H9 (cell line): ENCODE results near the gene ATXN7. TPM values are rescaled to one million over a fixed set of nuclear protein-coding genes. Genes with fewer than 3 reads are reported as not detected.

Source experiments
- DNase-seq: peaks from one replicate; pipeline ENCODE4 v3.0.0-alpha.2; 2017
- H2AFZ ChIP-seq: one replicate; pipeline ENCODE4 v1.6.1; 2013; ENCODE audit warnings: mild to moderate bottlenecking, low read length, control low read depth, moderate library complexity
- H2AK5ac ChIP-seq: 2 replicates; pipeline ENCODE4 v1.6.1; 2013; ENCODE audit warnings: low read length, control low read depth, mixed read lengths; ENCODE audit not compliant: insufficient read length
- H2BK120ac ChIP-seq: one replicate; pipeline ENCODE4 v1.6.1; 2013; ENCODE audit warnings: low read depth, mild to moderate bottlenecking, low read length, control low read depth, inconsistent platforms; ENCODE audit not compliant: poor library complexity, severe bottlenecking
- H2BK12ac ChIP-seq: 2 replicates; pipeline ENCODE4 v1.6.1; 2013; ENCODE audit warnings: low read length, control low read depth, mixed read lengths, low read depth; ENCODE audit not compliant: insufficient read length
- H2BK15ac ChIP-seq: 2 replicates; pipeline ENCODE4 v1.6.1; 2013; ENCODE audit warnings: low read depth, low read length, control low read depth
- H2BK20ac ChIP-seq: one replicate; pipeline ENCODE4 v1.6.1; 2013; ENCODE audit warnings: low read depth, mild to moderate bottlenecking, low read length, control low read depth, inconsistent platforms; ENCODE audit not compliant: poor library complexity, severe bottlenecking
- H2BK5ac ChIP-seq: 2 replicates; pipeline ENCODE4 v1.6.1; 2013; ENCODE audit warnings: low read length, control low read depth, mixed read lengths; ENCODE audit not compliant: insufficient read length
- H3K14ac ChIP-seq: 2 replicates; pipeline ENCODE4 v1.6.1; 2013; ENCODE audit warnings: low read length, control low read depth; ENCODE audit not compliant: insufficient read depth
- H3K18ac ChIP-seq: 2 replicates; pipeline ENCODE4 v1.6.1; 2013; ENCODE audit warnings: low read depth, mild to moderate bottlenecking, mixed read lengths, low read length, control low read depth; ENCODE audit not compliant: insufficient read length
- H3K23ac ChIP-seq: 2 replicates; pipeline ENCODE4 v1.6.1; 2013; ENCODE audit warnings: low read length, control low read depth, mixed read lengths, low read depth; ENCODE audit not compliant: insufficient read length
- H3K23me2 ChIP-seq: 2 replicates; pipeline ENCODE4 v1.6.1; 2013; ENCODE audit warnings: low read depth, mild to moderate bottlenecking, mixed read lengths, low read length, control low read depth; ENCODE audit not compliant: insufficient read length, poor library complexity, severe bottlenecking
- H3K27ac ChIP-seq: 2 replicates; pipeline ENCODE4 v1.5.1; 2013; ENCODE audit warnings: low read length, control low read depth, mixed read lengths, low read depth; ENCODE audit not compliant: insufficient read length
- H3K27me3 ChIP-seq: 2 replicates; pipeline ENCODE4 v1.6.1; 2013; ENCODE audit warnings: low read length, control low read depth, inconsistent platforms; ENCODE audit not compliant: insufficient read depth
- H3K4ac ChIP-seq: 2 replicates; pipeline ENCODE4 v1.6.1; 2013; ENCODE audit warnings: low read depth, mild to moderate bottlenecking, control low read depth, inconsistent platforms, low read length, moderate library complexity
- H3K4me1 ChIP-seq: 2 replicates; pipeline ENCODE4 v1.6.1; 2013; ENCODE audit warnings: low read length, control low read depth, inconsistent platforms; ENCODE audit not compliant: insufficient read depth
- H3K4me2 ChIP-seq: 2 replicates; pipeline ENCODE4 v1.6.1; 2013; ENCODE audit warnings: low read length, control low read depth, mixed read lengths; ENCODE audit not compliant: insufficient read length, insufficient read depth
- H3K56ac ChIP-seq: 2 replicates; pipeline ENCODE4 v1.6.1; 2013; ENCODE audit warnings: low read depth, mild to moderate bottlenecking, mixed read lengths, low read length, control low read depth; ENCODE audit not compliant: insufficient read length
- H3K79me1 ChIP-seq: 2 replicates; pipeline ENCODE4 v1.6.1; 2013; ENCODE audit warnings: low read depth, mild to moderate bottlenecking, moderate library complexity, low read length, control low read depth, inconsistent platforms; ENCODE audit not compliant: insufficient read depth, poor library complexity, severe bottlenecking
- H3K79me2 ChIP-seq: 2 replicates; pipeline ENCODE4 v1.6.1; 2013; ENCODE audit warnings: low read length, control low read depth, inconsistent platforms; ENCODE audit not compliant: insufficient read depth
- H3K9ac ChIP-seq: 2 replicates; pipeline ENCODE4 v1.6.1; 2013; ENCODE audit warnings: low read length, control low read depth, mixed read lengths; ENCODE audit not compliant: insufficient read length; ENCODE audit errors: extremely low read depth
- H3K9me3 ChIP-seq: one replicate; pipeline ENCODE4 v1.6.1; 2013; ENCODE audit warnings: low read depth, low read length, inconsistent platforms; ENCODE audit not compliant: control insufficient read depth
- H3T11ph ChIP-seq: one replicate; pipeline ENCODE4 v1.6.1; 2013; ENCODE audit warnings: mild to moderate bottlenecking, low read length, control low read depth, inconsistent platforms
- H4K20me1 ChIP-seq: one replicate; pipeline ENCODE4 v1.6.1; 2013; ENCODE audit not compliant: control insufficient read depth, insufficient read length, insufficient read depth
- H4K5ac ChIP-seq: 2 replicates; pipeline ENCODE4 v1.6.1; 2013; ENCODE audit warnings: low read depth, mild to moderate bottlenecking, mixed read lengths, low read length, control low read depth; ENCODE audit not compliant: insufficient read length
- H4K8ac ChIP-seq: replicated peaks from 2 replicates; pipeline ENCODE4 v1.6.1; 2013; ENCODE audit warnings: low read length, control low read depth, mixed read lengths, low read depth; ENCODE audit not compliant: insufficient read length
- H4K91ac ChIP-seq: 2 replicates; pipeline ENCODE4 v1.6.1; 2013; ENCODE audit warnings: low read depth, mild to moderate bottlenecking, moderate library complexity, mixed read lengths, low read length, control low read depth; ENCODE audit not compliant: insufficient read length
- H3K27ac Mint-ChIP-seq, 3 experiments: 2 replicates in 2 of 3; 3 replicates in 1 of 3; pipeline ENCODE4 v1.8.0; 2020 to 2021; ENCODE audit warnings: mixed read lengths in 3 of 3, mild to moderate bottlenecking in 1 of 3, moderate library complexity in 1 of 3
- H3K27me3 Mint-ChIP-seq: 2 replicates; pipeline ENCODE4 v1.8.0; 2021; ENCODE audit warnings: low read depth, mild to moderate bottlenecking, moderate library complexity, mixed read lengths
- H3K36me3 Mint-ChIP-seq, 3 experiments: 2 replicates in 2 of 3; 3 replicates in 1 of 3; pipeline ENCODE4 v1.8.0; 2020 to 2021; ENCODE audit warnings: low read depth in 3 of 3, mixed read lengths in 3 of 3; ENCODE audit not compliant: insufficient read depth in 1 of 3
- H3K4me1 Mint-ChIP-seq, 2 experiments: 2 replicates each; pipeline ENCODE4 v1.8.0; 2020; ENCODE audit warnings: mixed read lengths in 2 of 2
- H3K4me3 Mint-ChIP-seq, 2 experiments: 2 replicates in 1 of 2; 3 replicates in 1 of 2; pipeline ENCODE4 v1.8.0; 2020 to 2021; ENCODE audit warnings: mild to moderate bottlenecking in 2 of 2, mixed read lengths in 2 of 2, moderate library complexity in 1 of 2
- H3K9me3 Mint-ChIP-seq, 2 experiments: 2 replicates in 1 of 2; 3 replicates in 1 of 2; pipeline ENCODE4 v1.8.0; 2020; ENCODE audit warnings: mild to moderate bottlenecking in 2 of 2, mixed read lengths in 2 of 2, moderate library complexity in 1 of 2
- CTCF ChIP-seq: fragments of 200-600 bp; sonication (generic); conservative IDR thresholded peaks from 3 replicates; pipeline ENCODE4 v1.8.0; 2021; ENCODE audit warnings: antibody characterized with exemption, mild to moderate bottlenecking
- WGBS: extraction: QIAGEN DNeasy Blood & Tissue Kit; methylation state at CpG from one replicate; pipeline ENCODE4 v1.1.7; 2013; ENCODE audit warnings: missing lambda C conversion rate, low lambda C conversion rate, mixed read lengths; ENCODE audit not compliant: insufficient read length; ENCODE audit errors: extremely low coverage; 5-methylcytosine and 5-hydroxymethylcytosine counted together
- total RNA-seq: library from RNA; stranded (reverse); gene quantifications from 2 replicates; pipeline ENCODE4 v1.2.1, GENCODE V29; 2021

The ATXN7 gene
- total RNA-seq, 1 experiment from 2014 or later = 21.5 TPM

DNA sequence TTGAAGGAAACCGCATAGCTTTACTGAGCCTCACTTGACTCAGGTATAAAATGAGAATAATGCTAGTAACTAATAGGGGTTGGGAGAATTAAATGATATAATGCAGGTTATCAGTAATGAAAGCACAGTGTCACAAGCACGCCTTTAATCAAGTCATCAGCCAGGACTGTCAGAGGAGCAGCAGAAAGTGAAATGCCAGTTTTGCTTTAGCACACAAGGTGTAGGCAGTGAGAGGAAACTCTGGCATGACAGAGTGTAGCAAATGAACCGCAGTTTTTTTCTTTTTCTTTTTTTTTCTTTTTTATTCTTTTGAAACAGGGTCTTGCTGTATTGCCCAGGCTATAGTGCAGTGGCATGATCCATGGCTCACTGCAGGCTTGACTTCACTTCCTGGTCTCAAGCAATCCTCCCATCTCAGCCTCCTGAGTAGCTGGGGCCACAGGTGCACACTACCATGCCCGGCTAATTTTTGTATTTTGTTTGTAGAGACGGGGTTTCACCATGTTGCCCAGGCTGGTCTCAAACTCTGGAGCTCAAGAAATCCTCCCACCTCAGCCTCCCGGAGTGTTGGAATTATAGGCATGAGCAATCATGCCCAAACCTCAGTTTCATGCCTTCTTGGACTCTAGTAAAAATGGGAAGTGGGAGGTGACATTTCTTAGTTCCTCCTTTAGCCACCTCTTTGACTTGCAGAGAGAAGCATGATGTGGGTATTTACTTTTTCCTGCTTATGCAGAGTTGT lies 58.2 kb downstream of the ATXN7 start:
- H4K8ac ChIP-seq = no peak overlapping the region
- H2BK5ac ChIP-seq = no peak overlapping the region
- no peak overlapping the region for H2BK15ac ChIP-seq
- no peak overlapping the region for H3K9ac ChIP-seq
- no peaks in the 10 kb centered on the region for H3K9me3 ChIP-seq
- no peak overlapping the region for H3K18ac ChIP-seq
- H3K4me2 ChIP-seq = no peak overlapping the region
- no CpG with 5 or more reads among the region's 6 CpGs for WGBS
- Mint-ChIP-seq H3K9me3 (peaks cover 17 to 18% of the 10 kb centered on the region in 2 experiments), H3K4me1 (peaks cover 0 to 6% of the 10 kb centered on the region in 2 experiments; a peak in 2 of 4 replicates), H3K36me3 (peaks cover 41 to 64% (median 60%) of the 10 kb centered on the region in 3 experiments), H3K27ac (no peak overlapping the region), H3K4me3 (no peak overlapping the region), H3K27me3 (no peaks in the 10 kb centered on the region)
- H3K27me3 ChIP-seq = no peaks in the 10 kb centered on the region
- no peak overlapping the region for H3K4ac ChIP-seq
- no peaks in the 10 kb centered on the region for H3K79me2 ChIP-seq
- H3K4me1 ChIP-seq = no peaks in the 10 kb centered on the region
- no peaks in the 10 kb centered on the region for H3K23me2 ChIP-seq
- H2BK120ac ChIP-seq = no peak overlapping the region
- no peaks in the 10 kb centered on the region for H4K20me1 ChIP-seq
- no peak overlapping the region for H2BK12ac ChIP-seq
- H3K56ac ChIP-seq = no peak overlapping the region
- H2AK5ac ChIP-seq = no peak overlapping the region
- H3K27ac ChIP-seq = no peak overlapping the region
- peaks cover 2% of the 10 kb centered on the region for H3K79me1 ChIP-seq
- no peak overlapping the region for H3T11ph ChIP-seq
- no peak overlapping the region for H2BK20ac ChIP-seq
- H3K14ac ChIP-seq = no peak overlapping the region
- no peak overlapping the region for H4K5ac ChIP-seq
- H2AFZ ChIP-seq = no peak overlapping the region
- no peak overlapping the region for H3K23ac ChIP-seq
- no peak overlapping the region for H4K91ac ChIP-seq
- no peak for DNase-seq
- no peak for TF ChIP-seq CTCF
